Measurements from ENCODE around the gene EML5. TPM values are rescaled to one million over a fixed set of nuclear protein-coding genes. Genes with fewer than 3 reads are reported as not detected.

The EML5 gene
- total and polyA plus RNA-seq, 3 experiments from 2014 or later: 0.86 to 3.6 (median 3.2) TPM

GRCh38 chr14:88572117-88572516, 220.6 kb downstream of the EML5 start:
- no peak overlapping the region for H3K27ac Mint-ChIP-seq
- Histone ChIP-seq H3K4me3 (ENCODE audit: low read length) (no peak overlapping the region), H3K27me3 (ENCODE audit: insufficient read depth, low read length, poor library complexity, severe bottlenecking) (no peaks in the 10 kb centered on the region), H3K4me1 (ENCODE audit: insufficient read depth, low read length) (no peaks in the 10 kb centered on the region), H3K27ac (ENCODE audit: low read depth, low read length) (no peak overlapping the region), H3K9me3 (ENCODE audit: low read length) (no peaks in the 10 kb centered on the region), H3K36me3 (ENCODE audit: insufficient read depth, low read length) (peaks cover 35% of the 10 kb centered on the region)
- POLR2A ChIA-PET: no interaction called here
- CTCF ChIA-PET: no interaction called here
- DNase-seq: no peak
- no peaks in the 10 kb centered on the region for H3K9me3 Mint-ChIP-seq
- no peaks in the 10 kb centered on the region for H3K27me3 Mint-ChIP-seq
- H3K4me3 Mint-ChIP-seq: no peak overlapping the region
- H3K4me1 Mint-ChIP-seq: peaks cover 0 to 5% (median 4%) of the 10 kb centered on the region in 3 donors
- H3K36me3 Mint-ChIP-seq: peaks cover 24 to 82% (median 44%) of the 10 kb centered on the region in 3 donors

- no peaks in the 10 kb centered on the region for H3K27me3 ChIP-seq (ENCODE audit: insufficient read depth, low read length, poor library complexity, severe bottlenecking)
- POLR2A ChIA-PET: no interaction called here
- Mint-ChIP-seq H3K36me3 (peaks cover 18 to 57% (median 34%) of the 10 kb centered on the region in 3 donors), H3K27ac (no peak overlapping the region), H3K27me3 (no peaks in the 10 kb centered on the region), H3K4me3 (no peak overlapping the region), H3K9me3 (no peaks in the 10 kb centered on the region), H3K4me1 (peaks cover 16 to 25% (median 22%) of the 10 kb centered on the region in 3 donors)
- H3K4me3 ChIP-seq (ENCODE audit: low read length): no peak overlapping the region
- no peak for DNase-seq
- peaks cover 11% of the 10 kb centered on the region for H3K4me1 ChIP-seq (ENCODE audit: insufficient read depth, low read length)
- CTCF ChIA-PET: no interaction called here
- no peak overlapping the region for H3K27ac ChIP-seq (ENCODE audit: low read depth, low read length)
- H3K36me3 ChIP-seq (ENCODE audit: insufficient read depth, low read length): peaks cover 19% of the 10 kb centered on the region
- no peaks in the 10 kb centered on the region for H3K9me3 ChIP-seq (ENCODE audit: low read length)
Measured at GRCh38 chr14:88568196-88568595, 224.6 kb downstream of the EML5 start.

- no peaks in the 10 kb centered on the region for H3K27me3 ChIP-seq (ENCODE audit: insufficient read depth, low read length, poor library complexity, severe bottlenecking)
- no peak overlapping the region for H3K4me3 ChIP-seq (ENCODE audit: low read length)
- H3K27me3 Mint-ChIP-seq: peaks cover 2 to 3% of the 10 kb centered on the region in 2 donors
- no peaks in the 10 kb centered on the region for H3K9me3 Mint-ChIP-seq
- POLR2A ChIA-PET: no interaction called here
- peaks cover 6 to 43% (median 20%) of the 10 kb centered on the region in 3 donors for H3K36me3 Mint-ChIP-seq
- peaks cover 28 to 37% (median 32%) of the 10 kb centered on the region in 3 donors for H3K4me1 Mint-ChIP-seq
- H3K27ac ChIP-seq (ENCODE audit: low read depth, low read length): no peak overlapping the region
- CTCF ChIA-PET: no interaction called here
- H3K4me1 ChIP-seq (ENCODE audit: insufficient read depth, low read length): peaks cover 19% of the 10 kb centered on the region
- no peak overlapping the region for H3K27ac Mint-ChIP-seq
- H3K36me3 ChIP-seq (ENCODE audit: insufficient read depth, low read length): peaks cover 14% of the 10 kb centered on the region
- DNase-seq: no peak
- no peaks in the 10 kb centered on the region for H3K9me3 ChIP-seq (ENCODE audit: low read length)
- H3K4me3 Mint-ChIP-seq: peak overlapping the region in 2 of 7 donors; percentile 40 to 47
Measured at GRCh38 chr14:88565427-88565826, 227.3 kb downstream of the EML5 start.

- Histone ChIP-seq H3K27ac (ENCODE audit: low read depth, low read length) (peak overlapping the region; percentile 62), H3K4me1 (ENCODE audit: insufficient read depth, low read length) (peaks cover 19% of the 10 kb centered on the region), H3K9me3 (ENCODE audit: low read length) (no peaks in the 10 kb centered on the region), H3K36me3 (ENCODE audit: insufficient read depth, low read length) (peaks cover 10% of the 10 kb centered on the region), H3K27me3 (ENCODE audit: insufficient read depth, low read length, poor library complexity, severe bottlenecking) (no peaks in the 10 kb centered on the region), H3K4me3 (ENCODE audit: low read length) (peak overlapping the region; percentile 71)
- POLR2A ChIA-PET: no interaction called here
- Mint-ChIP-seq H3K4me3 (peak overlapping the region; percentile 84 to 100 (median 89)), H3K4me1 (peaks cover 29 to 45% (median 34%) of the 10 kb centered on the region in 3 donors), H3K27ac (peak overlapping the region; percentile 64 to 100 (median 88)), H3K36me3 (peaks cover 6 to 28% (median 10%) of the 10 kb centered on the region in 3 donors), H3K9me3 (no peaks in the 10 kb centered on the region), H3K27me3 (peaks cover 3 to 5% of the 10 kb centered on the region in 2 donors)
- CTCF ChIA-PET: interaction anchor here (1.7 kb wide), 1 partner anchor 11 kb away, joined by 3 read pairs; no protein-coding TSS in a partner anchor
- DNase-seq: no peak
Measured at GRCh38 chr14:88563845-88564244, 228.9 kb downstream of the EML5 start.

GRCh38 chr14:88562831-88563686, 229.7 kb downstream of the EML5 start, which contains the start of gene ZC3H14:
Gene ZC3H14 (plus strand): TSS chr14:88563037. CDS start chr14:88563134, 97 bp downstream.
- CTCF ChIA-PET: interaction anchor here (1.7 kb wide), 1 partner anchor 10 kb away, joined by 3 read pairs; no protein-coding TSS in a partner anchor
- peak within 1 kb of the TSS in 7 of 8 donors; percentile 86 to 100 (median 92) for H3K27ac Mint-ChIP-seq
- POLR2A ChIA-PET: no interaction called here
- peaks cover 2% of the 10 kb centered on the region for H3K36me3 ChIP-seq (ENCODE audit: insufficient read depth, low read length)
- H3K4me3 ChIP-seq (ENCODE audit: low read length): peak within 1 kb of the TSS; percentile 71
- peaks cover 4 to 20% (median 6%) of the 10 kb centered on the region in 3 donors for H3K36me3 Mint-ChIP-seq
- DNase-seq: peak; percentile 78 to 91 (median 88)
- H3K4me1 Mint-ChIP-seq: peaks cover 31 to 46% (median 35%) of the 10 kb centered on the region in 3 donors
- no peaks in the 10 kb centered on the region for H3K9me3 Mint-ChIP-seq
- H3K27me3 ChIP-seq (ENCODE audit: insufficient read depth, low read length, poor library complexity, severe bottlenecking): no peaks in the 10 kb centered on the region
- peaks cover 19% of the 10 kb centered on the region for H3K4me1 ChIP-seq (ENCODE audit: insufficient read depth, low read length)
- H3K27me3 Mint-ChIP-seq: peaks cover 3 to 5% of the 10 kb centered on the region in 2 donors
- peak within 1 kb of the TSS; percentile 84 to 100 (median 91) for H3K4me3 Mint-ChIP-seq
- peak within 1 kb of the TSS; percentile 62 for H3K27ac ChIP-seq (ENCODE audit: low read depth, low read length)
- H3K9me3 ChIP-seq (ENCODE audit: low read length): no peaks in the 10 kb centered on the region

- no peak for DNase-seq
- H3K36me3 ChIP-seq (ENCODE audit: insufficient read depth, low read length): no peaks in the 10 kb centered on the region
- H3K4me3 Mint-ChIP-seq: peak overlapping the region; percentile 84 to 100 (median 91)
- CTCF ChIA-PET: no interaction called here
- H3K4me1 Mint-ChIP-seq: peaks cover 35 to 47% (median 37%) of the 10 kb centered on the region in 3 donors
- peaks cover 5 to 6% of the 10 kb centered on the region in 2 donors for H3K27me3 Mint-ChIP-seq
- H3K9me3 Mint-ChIP-seq: no peaks in the 10 kb centered on the region
- H3K4me1 ChIP-seq (ENCODE audit: insufficient read depth, low read length): peaks cover 19% of the 10 kb centered on the region
- H3K27me3 ChIP-seq (ENCODE audit: insufficient read depth, low read length, poor library complexity, severe bottlenecking): no peaks in the 10 kb centered on the region
- H3K4me3 ChIP-seq (ENCODE audit: low read length): peak overlapping the region; percentile 71
- peak overlapping the region in 6 of 8 donors; percentile 38 to 100 (median 88) for H3K27ac Mint-ChIP-seq
- peak overlapping the region; percentile 28 for H3K27ac ChIP-seq (ENCODE audit: low read depth, low read length)
- H3K9me3 ChIP-seq (ENCODE audit: low read length): no peaks in the 10 kb centered on the region
- POLR2A ChIA-PET: no interaction called here
- peaks cover 0 to 15% (median 2%) of the 10 kb centered on the region in 3 donors for H3K36me3 Mint-ChIP-seq
Measured at GRCh38 chr14:88562532-88562830, 230.3 kb downstream of the EML5 start.

Other genes starting within 250 kb of the EML5 start
- gene PTPN21, start 237.9 kb downstream of the EML5 start, total RNA-seq: under 1 TPM; 0.28 to 0.53 TPM
- not detected for gene PTPN21, start 237.9 kb downstream of the EML5 start, polyA plus RNA-seq
- 10 to 100 TPM; 50.3 to 56.4 TPM for gene ZC3H14, start 229.9 kb downstream of the EML5 start, total RNA-seq
- 49.0 TPM for gene ZC3H14, start 229.9 kb downstream of the EML5 start, polyA plus RNA-seq
- gene TTC8, start 31.7 kb upstream of the EML5 start, total RNA-seq: 1 to 10 TPM; 5.9 TPM
- gene TTC8, start 31.7 kb upstream of the EML5 start, polyA plus RNA-seq: 1.4 TPM